HL-60 (cell line): Measurements from ENCODE around the gene VWA1.

ENCODE experiments used
- DNase-seq, 2 experiments: peaks; one replicate each; pipeline ENCODE4 v3.0.0-alpha.2; 2010 to 2020; ENCODE audit warnings: low read depth in 1 of 2, low spot score in 1 of 2
- H3K27ac ChIP-seq: fragments of 250-450 bp; sonication (Bioruptor Pico); replicated peaks from 2 replicates; pipeline ENCODE4 v1.5.1; 2020; ENCODE audit warnings: mild to moderate bottlenecking, moderate library complexity
- H3K27me3 ChIP-seq: fragments of 250-450 bp; sonication (Bioruptor Pico); 2 replicates; pipeline ENCODE4 v1.5.1; 2021; ENCODE audit warnings: mild to moderate bottlenecking, moderate library complexity; ENCODE audit not compliant: insufficient read depth, poor library complexity, severe bottlenecking
- H3K4me3 ChIP-seq: replicated peaks from 2 replicates; pipeline ENCODE4 v1.5.1; 2011; ENCODE audit warnings: mild to moderate bottlenecking, control low read depth, low read length; ENCODE audit not compliant: insufficient read depth
- CTCF ChIP-seq: IDR thresholded peaks from one replicate; pipeline ENCODE4 v1.5.1; 2011; ENCODE audit warnings: low read length, control low read depth, inconsistent platforms; ENCODE audit not compliant: insufficient read depth
- GABPA ChIP-seq: IDR thresholded peaks from 2 replicates; pipeline ENCODE4 v1.6.1; 2012; ENCODE audit warnings: low read depth
- POLR2AphosphoS5 ChIP-seq: IDR thresholded peaks from 2 replicates; pipeline ENCODE4 v1.6.1; 2012; ENCODE audit warnings: low read depth
- REST ChIP-seq: IDR thresholded peaks from 2 replicates; pipeline ENCODE4 v1.6.1; 2012; ENCODE audit warnings: low read depth; ENCODE audit not compliant: insufficient replicate concordance
- SPI1 ChIP-seq: IDR thresholded peaks from 2 replicates; pipeline ENCODE4 v1.6.1; 2012; ENCODE audit warnings: low read depth, mild to moderate bottlenecking, borderline replicate concordance

The VWA1 gene

GRCh38 chr1:1489231-1489630 is 53.7 kb downstream of the VWA1 start:
- no peaks in the 10 kb centered on the region for H3K27me3 ChIP-seq
- no peak overlapping the region for H3K4me3 ChIP-seq
- no peak overlapping the region for H3K27ac ChIP-seq
- DNase-seq: no peak
- TF ChIP-seq GABPA: no peak
- no peak for TF ChIP-seq REST
- no peak for TF ChIP-seq POLR2AphosphoS5
- TF ChIP-seq CTCF: no peak
- TF ChIP-seq SPI1: no peak

- Histone ChIP-seq H3K4me3 (no peak overlapping the region), H3K27me3 (no peaks in the 10 kb centered on the region), H3K27ac (no peak overlapping the region)
- DNase-seq: no peak
- TF ChIP-seq POLR2AphosphoS5 (no peak), CTCF (no peak), SPI1 (no peak), GABPA (no peak), REST (no peak)
Observed at GRCh38 chr1:1489861-1490260, 54.4 kb downstream of the VWA1 start.

- H3K27me3 ChIP-seq: no peaks in the 10 kb centered on the region
Observed at GRCh38 chr1:1490633-1491230, 55.2 kb downstream of the VWA1 start.

More at GRCh38 chr1:1490633-1491230, 55.2 kb downstream of the VWA1 start:
- H3K4me3 ChIP-seq: no peak overlapping the region
- no peak for DNase-seq
- no peak overlapping the region for H3K27ac ChIP-seq
- TF ChIP-seq SPI1 (no peak), GABPA (no peak), POLR2AphosphoS5 (no peak), CTCF (no peak), REST (no peak)
